Loucy (cell line): Measurements from ENCODE around the gene IL34.

Experiments used
- H2AFZ ChIP-seq: fragments of 200-600 bp; sonication (generic); 2 replicates; pipeline ENCODE4 v1.6.0; 2016; ENCODE audit warnings: antibody characterized with exemption, mild to moderate bottlenecking, low read length, moderate library complexity
- H3F3A ChIP-seq: fragments of 200-600 bp; 2 replicates; pipeline ENCODE4 v1.6.0; 2016; ENCODE audit warnings: antibody characterized with exemption, low read depth, mild to moderate bottlenecking
- H3K27me3 ChIP-seq: fragments of 200-600 bp; sonication (generic); 2 replicates; pipeline ENCODE4 v1.6.1; 2014; ENCODE audit warnings: low read length, mild to moderate bottlenecking; ENCODE audit not compliant: insufficient read depth, poor library complexity, severe bottlenecking
- H3K36me3 ChIP-seq: fragments of 200-600 bp; sonication (generic); 2 replicates; pipeline ENCODE4 v1.6.1; 2016; ENCODE audit warnings: low read length; ENCODE audit not compliant: insufficient read depth
- H3K4me1 ChIP-seq: fragments of 200-600 bp; sonication (generic); 2 replicates; pipeline ENCODE4 v1.5.1; 2014; ENCODE audit warnings: low read length, mild to moderate bottlenecking; ENCODE audit not compliant: insufficient read depth, poor library complexity, severe bottlenecking
- H3K4me2 ChIP-seq: fragments of 200-600 bp; sonication (generic); 2 replicates; pipeline ENCODE4 v1.6.0; 2014; ENCODE audit warnings: antibody characterized with exemption, low read length, low read depth, mild to moderate bottlenecking; ENCODE audit not compliant: poor library complexity, severe bottlenecking
- H3K4me3 ChIP-seq: fragments of 200-600 bp; sonication (generic); 2 replicates; pipeline ENCODE4 v1.5.1; 2014; ENCODE audit warnings: low read length, mild to moderate bottlenecking, mixed read lengths; ENCODE audit not compliant: poor library complexity, severe bottlenecking
- H3K79me2 ChIP-seq: fragments of 200-600 bp; sonication (generic); 2 replicates; pipeline ENCODE4 v1.6.1; 2014; ENCODE audit warnings: low read length; ENCODE audit not compliant: insufficient read depth
- H3K9ac ChIP-seq: fragments of 200-600 bp; sonication (generic); 2 replicates; pipeline ENCODE4 v1.6.0; 2014; ENCODE audit warnings: mild to moderate bottlenecking, low read depth, low read length, moderate library complexity; ENCODE audit not compliant: poor library complexity, severe bottlenecking
- H3K9me2 ChIP-seq: fragments of 200-600 bp; sonication (generic); replicated peaks from 2 replicates; pipeline ENCODE4 v1.6.1; 2016; ENCODE audit warnings: low read depth, low read length, mixed read lengths
- H3K9me3 ChIP-seq: fragments of 200-600 bp; sonication (generic); 2 replicates; pipeline ENCODE4 v1.6.1; 2014; ENCODE audit warnings: mild to moderate bottlenecking, antibody characterized with exemption, low read length, low read depth; ENCODE audit not compliant: insufficient read depth
- H4K20me1 ChIP-seq: fragments of 200-600 bp; sonication (generic); 2 replicates; pipeline ENCODE4 v1.6.0; 2014; ENCODE audit warnings: antibody characterized with exemption, low read length, mild to moderate bottlenecking; ENCODE audit not compliant: insufficient read depth, poor library complexity, severe bottlenecking
- CTCF ChIP-seq: fragments of 200-600 bp; sonication (generic); conservative IDR thresholded peaks from 2 replicates; pipeline ENCODE4 v1.5.1; 2014; ENCODE audit warnings: mild to moderate bottlenecking, antibody characterized with exemption, low read length
- EZH2phosphoT487 ChIP-seq: fragments of 200-600 bp; IDR thresholded peaks from 2 replicates; pipeline ENCODE4 v1.6.1; 2018; ENCODE audit warnings: antibody characterized with exemption, mild to moderate bottlenecking, moderate library complexity, borderline replicate concordance

IL34 gene

GRCh38 chr16:70699696-70700095 lies 53.3 kb downstream of the IL34 start:
- H3K4me2 ChIP-seq = peak overlapping the region; percentile 14
- H3K9ac ChIP-seq = peak overlapping the region; percentile 62
- peaks cover 65% of the 10 kb centered on the region for H3K4me1 ChIP-seq
- H4K20me1 ChIP-seq = no peaks in the 10 kb centered on the region
- H3K79me2 ChIP-seq = 0 out of 2 replicates have a peak, but pooled peaks cover 2% of the 10 kb centered on the region
- no peaks in the 10 kb centered on the region for H3K27me3 ChIP-seq
- H3K9me2 ChIP-seq = no peaks in the 10 kb centered on the region
- no peak for TF ChIP-seq EZH2phosphoT487
- TF ChIP-seq CTCF = no peak
- no peaks in the 10 kb centered on the region for H3K9me3 ChIP-seq
- H2AFZ ChIP-seq = no peak overlapping the region
- peaks cover 3% of the 10 kb centered on the region; the same call in 1 of the 2 replicates for H3K36me3 ChIP-seq
- no peaks in the 10 kb centered on the region for H3F3A ChIP-seq
- H3K4me3 ChIP-seq = no peak overlapping the region

DNA sequence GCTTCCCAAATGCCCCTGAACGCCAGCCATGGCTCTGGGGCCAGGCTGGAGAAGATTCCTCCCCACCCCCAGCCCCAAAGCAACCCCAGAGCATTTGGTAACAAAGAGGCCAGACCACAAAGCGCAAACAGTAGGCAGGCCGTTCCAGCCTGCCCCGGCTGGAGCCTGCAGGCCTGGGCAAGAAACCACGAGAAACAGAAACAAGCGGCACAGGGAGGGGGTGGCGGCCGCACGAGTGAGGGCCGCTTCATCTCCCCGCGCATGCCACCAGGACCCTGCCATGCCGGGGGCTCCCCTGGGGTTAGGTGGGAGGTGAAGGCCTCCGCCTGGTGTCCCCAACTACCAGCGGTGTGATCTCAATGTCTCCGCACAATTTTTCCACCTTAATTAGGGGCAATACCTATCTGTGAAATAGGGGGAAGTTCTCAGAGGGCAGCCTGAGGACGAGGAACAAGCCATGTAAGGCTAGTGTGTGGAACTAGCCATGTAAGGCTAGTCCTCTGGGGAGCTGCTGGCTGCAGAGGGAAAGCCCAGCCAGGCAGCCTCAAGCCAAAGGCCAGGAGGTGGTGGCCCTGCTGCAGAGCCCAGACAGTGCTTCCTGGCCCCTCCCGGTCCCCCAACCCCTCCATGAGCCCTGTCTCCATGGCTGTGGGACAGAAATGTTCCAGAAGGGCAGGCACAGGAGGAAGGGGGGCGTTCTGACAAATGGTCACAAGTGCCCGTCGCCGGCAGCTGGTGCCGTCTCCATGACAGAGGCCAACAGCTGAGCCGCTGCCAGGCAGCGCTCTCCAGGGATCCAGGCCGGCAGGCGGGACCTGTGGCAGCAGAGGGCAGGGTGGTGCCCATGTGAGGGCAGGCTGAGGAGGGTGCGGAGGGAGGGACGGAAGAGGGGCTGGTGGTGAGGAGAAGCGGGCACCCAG lies 54.0 kb downstream of the IL34 start:
- TF ChIP-seq EZH2phosphoT487 = no peak
- TF ChIP-seq CTCF = no peak
- no peaks in the 10 kb centered on the region for H3F3A ChIP-seq
- H4K20me1 ChIP-seq = no peaks in the 10 kb centered on the region
- no peaks in the 10 kb centered on the region for H3K79me2 ChIP-seq
- H3K36me3 ChIP-seq = peaks cover 3% of the 10 kb centered on the region; the same call in 1 of the 2 replicates
- no peak overlapping the region for H3K4me3 ChIP-seq
- peaks cover 58% of the 10 kb centered on the region for H3K4me1 ChIP-seq
- H3K9me2 ChIP-seq = no peaks in the 10 kb centered on the region
- no peak overlapping the region for H2AFZ ChIP-seq
- H3K9me3 ChIP-seq = no peaks in the 10 kb centered on the region
- peak overlapping the region; percentile 62 for H3K9ac ChIP-seq
- no peaks in the 10 kb centered on the region for H3K27me3 ChIP-seq
- peak overlapping the region; percentile 14 for H3K4me2 ChIP-seq

GRCh38 chr16:70701036-70701435 lies 54.7 kb downstream of the IL34 start:
- Histone ChIP-seq H3K9ac (peak overlapping the region; percentile 62), H3K4me3 (no peak overlapping the region), H3K36me3 (peaks cover 3% of the 10 kb centered on the region; the same call in 1 of the 2 replicates), H4K20me1 (no peaks in the 10 kb centered on the region), H3F3A (no peaks in the 10 kb centered on the region), H3K27me3 (no peaks in the 10 kb centered on the region), H3K79me2 (no peaks in the 10 kb centered on the region), H3K9me2 (no peaks in the 10 kb centered on the region), H3K4me2 (no peak overlapping the region), H3K4me1 (peaks cover 51% of the 10 kb centered on the region), H2AFZ (no peak overlapping the region), H3K9me3 (no peaks in the 10 kb centered on the region)
- TF ChIP-seq EZH2phosphoT487 (no peak), CTCF (no peak)
